ENCODE measurements around the gene CLDN10.

DNA sequence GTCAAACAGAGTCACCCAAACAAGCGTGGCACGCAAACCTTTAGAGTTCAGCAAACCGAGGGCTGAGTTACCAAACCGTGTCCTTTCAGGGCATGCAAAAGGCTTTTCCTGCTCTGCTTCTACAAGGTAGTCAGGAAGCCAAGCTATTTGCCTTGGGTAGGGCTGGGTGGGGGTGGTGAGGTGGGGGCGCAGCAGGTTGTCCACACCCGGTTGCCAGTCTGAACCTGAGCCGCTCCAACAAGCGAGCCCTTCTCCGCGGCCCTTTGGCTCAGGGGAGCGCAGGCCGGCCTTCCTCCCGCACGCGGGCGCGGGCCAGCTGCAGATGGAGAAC, 347 bp upstream of the CLDN10 start:
- no peak for TF ChIP-seq POLR2A (IDR thresholded peaks at IDR 0.05)
- TF ChIP-seq, protein P1, sequence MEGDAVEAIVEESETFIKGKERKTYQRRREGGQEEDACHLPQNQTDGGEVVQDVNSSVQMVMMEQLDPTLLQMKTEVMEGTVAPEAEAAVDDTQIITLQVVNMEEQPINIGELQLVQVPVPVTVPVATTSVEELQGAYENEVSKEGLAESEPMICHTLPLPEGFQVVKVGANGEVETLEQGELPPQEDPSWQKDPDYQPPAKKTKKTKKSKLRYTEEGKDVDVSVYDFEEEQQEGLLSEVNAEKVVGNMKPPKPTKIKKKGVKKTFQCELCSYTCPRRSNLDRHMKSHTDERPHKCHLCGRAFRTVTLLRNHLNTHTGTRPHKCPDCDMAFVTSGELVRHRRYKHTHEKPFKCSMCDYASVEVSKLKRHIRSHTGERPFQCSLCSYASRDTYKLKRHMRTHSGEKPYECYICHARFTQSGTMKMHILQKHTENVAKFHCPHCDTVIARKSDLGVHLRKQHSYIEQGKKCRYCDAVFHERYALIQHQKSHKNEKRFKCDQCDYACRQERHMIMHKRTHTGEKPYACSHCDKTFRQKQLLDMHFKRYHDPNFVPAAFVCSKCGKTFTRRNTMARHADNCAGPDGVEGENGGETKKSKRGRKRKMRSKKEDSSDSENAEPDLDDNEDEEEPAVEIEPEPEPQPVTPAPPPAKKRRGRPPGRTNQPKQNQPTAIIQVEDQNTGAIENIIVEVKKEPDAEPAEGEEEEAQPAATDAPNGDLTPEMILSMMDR (IDR thresholded peaks at IDR 0.05), result no peak
